Measurements from ENCODE around the gene ST3GAL2. TPM values are rescaled to one million over a fixed set of nuclear protein-coding genes. Genes with fewer than 3 reads are reported as not detected.
A peak's percentile ranks its signal among the peaks of the same experiment; 100 is the strongest.

Gene ST3GAL2
- total RNA-seq, 1 experiment from 2014 or later: 45.9 TPM

- H3K56ac ChIP-seq (ENCODE audit: insufficient read length, low read depth, low read length): no peak overlapping the region
- H3K18ac ChIP-seq (ENCODE audit: insufficient read length, low read depth, low read length): no peak overlapping the region
- no peak overlapping the region for H4K91ac ChIP-seq (ENCODE audit: insufficient read length, low read depth, low read length)
- H3K27ac ChIP-seq (ENCODE audit: insufficient read length, low read depth, low read length): no peak overlapping the region
- no peak overlapping the region for H4K5ac ChIP-seq (ENCODE audit: insufficient read length, low read depth, low read length)
- peaks cover 2% of the 10 kb centered on the region for H3K79me1 ChIP-seq (ENCODE audit: insufficient read depth, low read depth, low read length, poor library complexity, severe bottlenecking)
- H3K14ac ChIP-seq (ENCODE audit: insufficient read depth, low read length): no peak overlapping the region; the same call in 1 of the 2 replicates
- H3K4ac ChIP-seq (ENCODE audit: low read depth, low read length): no peak overlapping the region
- H2BK12ac ChIP-seq (ENCODE audit: insufficient read length, low read depth, low read length): no peak overlapping the region
- H3K9me3 ChIP-seq (ENCODE audit: control insufficient read depth, low read depth, low read length): no peaks in the 10 kb centered on the region
- H4K8ac ChIP-seq (replicated peaks; ENCODE audit: insufficient read length, low read depth, low read length): no peak overlapping the region
- H3K23me2 ChIP-seq (ENCODE audit: insufficient read length, low read depth, low read length, poor library complexity, severe bottlenecking): no peaks in the 10 kb centered on the region
- H3K23ac ChIP-seq (ENCODE audit: insufficient read length, low read depth, low read length): no peak overlapping the region
- H2BK120ac ChIP-seq (ENCODE audit: low read depth, low read length, poor library complexity, severe bottlenecking): no peak overlapping the region
- no peak overlapping the region for H2BK20ac ChIP-seq (ENCODE audit: low read depth, low read length, poor library complexity, severe bottlenecking)
- H3K4me1 ChIP-seq (ENCODE audit: insufficient read depth, low read length): peaks cover 21% of the 10 kb centered on the region; the same call in 1 of the 2 replicates
- no peaks in the 10 kb centered on the region for H4K20me1 ChIP-seq (ENCODE audit: control insufficient read depth, insufficient read depth, insufficient read length)
- no peak overlapping the region for H2AK5ac ChIP-seq (ENCODE audit: insufficient read length, low read length)
- H3T11ph ChIP-seq (ENCODE audit: low read length): no peak overlapping the region
- H3K4me2 ChIP-seq (ENCODE audit: insufficient read depth, insufficient read length, low read length): no peak overlapping the region
- no peak for TF ChIP-seq CTCF (conservative IDR thresholded peaks at IDR 0.05)
- Mint-ChIP-seq H3K36me3 (ENCODE audit: insufficient read depth in 1 of 3, low read depth in 3 of 3) (peaks cover 0 to 20% (median 5%) of the 10 kb centered on the region in 3 experiments; a peak in 4 of 7 replicates), H3K9me3 (no peaks in the 10 kb centered on the region), H3K4me1 (peaks cover 60 to 65% of the 10 kb centered on the region in 2 experiments), H3K4me3 (peak overlapping the region in 1 of 2 experiments; percentile 2; a peak in 1 of 5 replicates), H3K27me3 (ENCODE audit: low read depth) (no peaks in the 10 kb centered on the region), H3K27ac (peak overlapping the region; percentile 62 to 80 (median 65); a peak in 4 of 7 replicates)
- H3K9ac ChIP-seq (ENCODE audit: extremely low read depth, insufficient read length, low read length): no peak overlapping the region
- no peaks in the 10 kb centered on the region for H3K27me3 ChIP-seq (ENCODE audit: insufficient read depth, low read length)
- H2BK15ac ChIP-seq (ENCODE audit: low read depth, low read length): no peak overlapping the region
- peaks cover 2% of the 10 kb centered on the region; the same call in 1 of the 2 replicates for H3K79me2 ChIP-seq (ENCODE audit: insufficient read depth, low read length)
- no peak overlapping the region for H2AFZ ChIP-seq (ENCODE audit: low read length)
- DNase-seq: no peak
- no CpG with 5 or more reads among the region's 9 CpGs for WGBS (ENCODE audit: extremely low coverage, insufficient read length, low lambda C conversion rate)
- H2BK5ac ChIP-seq (ENCODE audit: insufficient read length, low read length): no peak overlapping the region
Observed at GRCh38 chr16:70421014-70421413, 17.9 kb downstream of the ST3GAL2 start.
